Testis (tissue), 3 donors: ENCODE measurements around the gene ZNF618. TPM values are rescaled to one million over a fixed set of nuclear protein-coding genes. Genes with fewer than 3 reads are reported as not detected.
A peak's percentile ranks its signal among the peaks of the same experiment; 100 is the strongest.

Experiments used
- DNase-seq: peaks from one replicate; pipeline ENCODE4 v3.0.0-alpha.2; 2019
- H3K27ac ChIP-seq, 2 donors: fragments of 200-600 bp; sonication (generic); one replicate each; pipeline ENCODE4 v1.5.1; 2019
- H3K27me3 ChIP-seq: fragments of 200-600 bp; sonication (generic); one replicate; pipeline ENCODE4 v1.5.1; 2019
- H3K36me3 ChIP-seq: fragments of 200-600 bp; sonication (generic); one replicate; pipeline ENCODE4 v1.5.1; 2017; ENCODE audit warnings: low read depth; ENCODE audit errors: missing control alignments
- H3K4me1 ChIP-seq: fragments of 200-600 bp; sonication (generic); one replicate; pipeline ENCODE4 v1.5.1; 2019
- H3K4me3 ChIP-seq, 2 donors: fragments of 200-600 bp; sonication (generic); one replicate each; pipeline ENCODE4 v1.5.1; 2017 to 2019
- H3K9me3 ChIP-seq: fragments of 200-600 bp; sonication (generic); one replicate; pipeline ENCODE4 v1.5.1; 2017
- POLR2A ChIP-seq: fragments of 450-650 bp; IDR thresholded peaks from one replicate; pipeline ENCODE4 v1.6.1; 2017; ENCODE audit warnings: antibody characterized with exemption, mild to moderate bottlenecking, moderate library complexity
- WGBS, 2 donors: methylation state at CpG; one replicate each; pipeline ENCODE4 v1.1.5; 2018; 5-methylcytosine and 5-hydroxymethylcytosine counted together
- intact Hi-C: fragments of 100-400 bp; cut with DNase I; formaldehyde crosslinking; loops from one replicate; pipeline ENCODE4 v1.15.1; 2023; ENCODE audit warnings: low total_unique reads
- polyA plus RNA-seq: library from polyadenylated mRNA; stranded (reverse); fragments of 350-450 nt; fragmentation: Illumina TruSeq; extraction: RNeasy Lipid Tissue Mini Kit (QIAGEN cat#74804); gene quantifications from one replicate; pipeline ENCODE4 v1.2.3, GENCODE V29; 2014; ENCODE audit warnings: low read depth, low replicate concordance; ENCODE audit not compliant: insufficient read depth
- total RNA-seq, 2 donors: library from RNA; depleted of rRNA; stranded (reverse); fragments of >200 nt; gene quantifications; one replicate each; pipeline ENCODE4 v1.2.3, GENCODE V29; 2016
- TF ChIP-seq, protein P1 (sequence below), 3 experiments: fragments of 450-650 bp in 2 of 3; fragments of 200-600 bp in 1 of 3; sonication (generic) in 1 of 3; IDR thresholded peaks; one replicate each; pipeline ENCODE4 v1.5.1; 2016 to 2019; ENCODE audit warnings: antibody characterized with exemption in 3 of 3, mild to moderate bottlenecking in 2 of 3, moderate library complexity in 1 of 3

The ZNF618 gene
- total and polyA plus RNA-seq, 3 donors from 2014 or later = 6.8 to 15.2 (median 14.6) TPM

DNA sequence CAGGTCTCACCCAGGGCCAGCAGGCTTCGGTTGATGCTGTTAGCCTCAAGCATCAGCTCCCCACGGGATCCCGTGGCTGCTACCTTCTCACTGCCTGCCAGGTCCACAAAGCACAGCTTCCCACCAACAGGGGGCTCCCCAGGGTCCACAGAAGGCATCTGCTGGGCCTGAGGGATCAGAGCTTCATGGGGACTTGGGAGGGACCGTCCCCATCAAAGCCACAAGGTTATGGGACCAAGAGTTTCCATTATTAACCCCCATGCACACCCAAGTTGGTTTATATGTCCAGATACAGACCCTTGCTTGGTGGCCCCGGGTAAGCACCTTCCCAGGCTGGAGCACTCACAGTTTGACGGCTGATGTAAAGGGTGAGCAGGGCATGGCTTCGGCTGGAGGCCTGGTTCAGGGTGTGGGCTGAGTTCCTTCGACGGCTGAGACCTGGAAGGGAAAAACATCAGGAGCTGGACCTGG lies 220.0 kb downstream of the ZNF618 start:
- no peak for TF ChIP-seq POLR2A
- TF ChIP-seq, protein P1, sequence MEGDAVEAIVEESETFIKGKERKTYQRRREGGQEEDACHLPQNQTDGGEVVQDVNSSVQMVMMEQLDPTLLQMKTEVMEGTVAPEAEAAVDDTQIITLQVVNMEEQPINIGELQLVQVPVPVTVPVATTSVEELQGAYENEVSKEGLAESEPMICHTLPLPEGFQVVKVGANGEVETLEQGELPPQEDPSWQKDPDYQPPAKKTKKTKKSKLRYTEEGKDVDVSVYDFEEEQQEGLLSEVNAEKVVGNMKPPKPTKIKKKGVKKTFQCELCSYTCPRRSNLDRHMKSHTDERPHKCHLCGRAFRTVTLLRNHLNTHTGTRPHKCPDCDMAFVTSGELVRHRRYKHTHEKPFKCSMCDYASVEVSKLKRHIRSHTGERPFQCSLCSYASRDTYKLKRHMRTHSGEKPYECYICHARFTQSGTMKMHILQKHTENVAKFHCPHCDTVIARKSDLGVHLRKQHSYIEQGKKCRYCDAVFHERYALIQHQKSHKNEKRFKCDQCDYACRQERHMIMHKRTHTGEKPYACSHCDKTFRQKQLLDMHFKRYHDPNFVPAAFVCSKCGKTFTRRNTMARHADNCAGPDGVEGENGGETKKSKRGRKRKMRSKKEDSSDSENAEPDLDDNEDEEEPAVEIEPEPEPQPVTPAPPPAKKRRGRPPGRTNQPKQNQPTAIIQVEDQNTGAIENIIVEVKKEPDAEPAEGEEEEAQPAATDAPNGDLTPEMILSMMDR (IDR thresholded peaks at IDR 0.05) = no peak
- H3K27ac ChIP-seq = no peak overlapping the region
- no peaks in the 10 kb centered on the region for H3K36me3 ChIP-seq
- H3K9me3 ChIP-seq = no peaks in the 10 kb centered on the region
- no peaks in the 10 kb centered on the region for H3K27me3 ChIP-seq
- DNase-seq = no peak
- intact Hi-C loops = no loop called here
- WGBS, 2 donors = 93 to 94% methylated on average over 9 of the region's 9 CpGs
- H3K4me3 ChIP-seq = no peak overlapping the region
- H3K4me1 ChIP-seq = no peaks in the 10 kb centered on the region

DNA sequence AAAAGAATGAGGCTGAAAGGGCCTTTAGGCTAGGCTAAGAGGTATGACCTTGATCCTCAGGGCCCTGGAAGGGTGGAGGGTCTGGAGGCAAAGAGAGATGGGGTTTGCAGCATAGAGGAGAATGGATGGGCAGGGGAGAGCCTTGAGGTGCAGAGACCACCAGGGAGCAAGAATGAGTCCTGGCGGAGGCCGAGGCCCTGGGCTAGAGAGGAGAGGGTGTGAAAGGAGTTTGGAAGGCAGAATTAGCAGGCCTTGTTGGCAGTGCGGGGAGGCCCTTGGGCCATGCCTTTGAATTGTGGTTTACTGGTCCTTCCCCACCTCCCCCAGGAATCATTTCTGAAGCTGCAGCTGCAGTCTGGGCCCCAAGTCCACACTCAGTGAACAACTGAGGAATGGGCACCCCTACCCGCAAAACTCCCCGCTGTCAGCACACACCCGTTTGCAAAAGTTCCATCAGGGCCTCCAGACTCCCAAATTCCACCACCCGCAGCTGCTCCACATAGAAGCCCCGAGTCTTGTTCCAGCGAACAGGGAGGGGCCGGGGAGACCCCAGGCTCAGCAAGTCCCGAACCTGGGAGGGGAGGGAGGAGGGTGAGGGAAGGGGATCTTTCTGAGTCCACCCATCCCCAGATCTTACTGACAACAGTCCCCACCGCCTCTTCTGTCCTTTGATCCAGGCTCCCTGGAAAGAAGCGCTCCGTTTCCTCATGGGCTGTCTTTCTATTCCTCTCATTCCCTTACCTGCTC lies 220.9 kb downstream of the ZNF618 start:
- Histone ChIP-seq H3K9me3 (no peaks in the 10 kb centered on the region), H3K27ac (no peak overlapping the region), H3K27me3 (no peaks in the 10 kb centered on the region), H3K4me3 (peak overlapping the region in 1 of 2 donors; percentile 62), H3K4me1 (no peaks in the 10 kb centered on the region), H3K36me3 (no peaks in the 10 kb centered on the region)
- 52 to 66% methylated on average over 14 of the region's 14 CpGs for whole genome bisulfite sequencing, 2 donors
- no peak for DNase-seq
- intact Hi-C loops = no loop called here
- TF ChIP-seq, protein P1 (IDR thresholded peaks at IDR 0.05) = no peak
- TF ChIP-seq POLR2A = no peak

DNA sequence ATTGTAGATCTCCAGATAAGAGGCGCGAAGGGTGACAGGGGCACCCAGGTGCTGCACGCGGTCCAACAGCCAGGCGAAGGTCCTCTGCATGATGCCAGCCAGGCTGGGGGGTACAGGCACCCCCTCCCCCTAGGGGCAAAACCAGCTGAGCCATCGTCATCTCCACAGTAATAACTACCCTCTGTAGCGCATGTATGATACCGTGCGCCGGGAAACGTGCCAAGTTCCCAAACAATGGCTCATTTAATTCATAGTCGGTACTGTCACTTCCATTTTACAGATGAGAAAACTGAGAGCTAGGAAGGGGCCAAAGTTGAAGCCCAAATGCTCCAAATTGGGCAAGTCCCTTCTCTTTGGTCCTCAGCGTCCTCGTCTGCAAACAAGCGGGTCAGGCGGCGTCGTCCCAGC lies 221.5 kb downstream of the ZNF618 start:
- TF ChIP-seq POLR2A = no peak
- TF ChIP-seq, protein P1 (IDR thresholded peaks at IDR 0.05) = no peak

DNA sequence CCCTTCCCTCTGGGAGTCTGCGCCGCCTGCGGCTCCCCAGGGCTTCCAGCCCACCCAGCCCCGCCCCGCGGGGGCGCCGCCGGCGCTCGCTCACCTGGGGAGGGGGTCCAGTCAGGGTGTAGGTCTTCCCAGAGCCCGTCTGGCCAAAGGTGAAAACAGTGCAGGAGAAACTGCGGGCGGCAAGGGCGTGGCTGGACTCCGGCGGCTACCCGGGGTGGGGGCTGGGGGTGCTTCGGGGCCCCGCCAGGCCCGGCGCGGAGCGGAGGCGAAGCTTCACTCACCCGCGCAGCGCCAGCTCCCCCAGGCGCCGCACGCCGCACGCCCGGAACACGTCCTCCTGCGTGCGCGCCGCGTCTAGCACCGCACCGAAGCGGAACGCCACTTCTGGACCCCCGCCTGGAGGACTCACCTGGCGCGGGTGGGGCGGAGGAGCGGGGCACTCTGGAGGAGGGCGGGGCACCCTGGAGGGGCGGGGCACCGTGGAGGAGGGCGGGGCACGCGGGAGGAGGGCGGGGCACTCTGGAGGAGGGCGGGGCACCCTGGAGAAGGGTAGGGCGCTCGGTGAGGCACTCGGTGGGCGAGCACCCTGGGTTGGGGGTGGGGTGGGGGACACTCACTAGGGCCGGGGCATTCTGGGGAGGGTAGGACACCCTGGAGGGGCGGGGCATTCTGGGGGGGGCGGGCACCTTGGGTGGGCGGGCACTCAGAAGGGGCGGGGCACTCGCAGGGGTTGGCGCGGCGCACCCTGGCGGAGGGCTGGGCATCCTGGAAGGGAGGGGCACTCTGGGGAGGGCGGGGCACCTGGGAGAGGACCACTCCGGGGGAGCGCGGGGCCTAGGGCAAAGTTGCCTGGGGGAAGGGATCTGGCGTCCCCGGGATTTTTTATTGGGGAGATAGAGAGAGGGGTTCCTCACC lies 222.2 kb downstream of the ZNF618 start:
- intact Hi-C loops = no loop called here
- Histone ChIP-seq H3K36me3 (no peaks in the 10 kb centered on the region), H3K9me3 (no peaks in the 10 kb centered on the region), H3K4me1 (no peaks in the 10 kb centered on the region), H3K4me3 (peak overlapping the region; percentile 46 to 62), H3K27ac (no peak overlapping the region), H3K27me3 (no peaks in the 10 kb centered on the region)
- no peak for TF ChIP-seq POLR2A
- TF ChIP-seq, protein P1 (IDR thresholded peaks at IDR 0.05) = no peak
- 4 to 11% methylated on average over 10 to 62 of the region's 77 CpGs for WGBS, 2 donors
- peak; percentile 46 for DNase-seq

More for the DNA sequence above, 221.5 kb downstream of the ZNF618 start:
- 34 to 44% methylated on average over 8 to 14 of the region's 18 CpGs for WGBS, 2 donors
- Histone ChIP-seq H3K27ac (no peak overlapping the region), H3K4me1 (no peaks in the 10 kb centered on the region), H3K36me3 (no peaks in the 10 kb centered on the region), H3K4me3 (peak overlapping the region; percentile 46 to 62), H3K9me3 (no peaks in the 10 kb centered on the region), H3K27me3 (no peaks in the 10 kb centered on the region)
- intact Hi-C loops = no loop called here
- DNase-seq = peak; percentile 70
